GM19023 (cell line): ENCODE results near the gene NEK6.

Experiments used
- ATAC-seq: cut with Tn5 transposase; IDR thresholded peaks from one replicate; pipeline ENCODE4 v1.9.1; 2021; ENCODE audit warnings: mild to moderate bottlenecking, moderate library complexity; ENCODE audit not compliant: unreplicated experiment

The NEK6 gene

GRCh38 chr9:124337562-124337961, 79.8 kb downstream of the NEK6 start:
- ATAC-seq = no peak

GRCh38 chr9:124339603-124340146, 81.9 kb downstream of the NEK6 start:
- ATAC-seq = no peak

GRCh38 chr9:124340219-124341069, 82.7 kb downstream of the NEK6 start:
- ATAC-seq = no peak

GRCh38 chr9:124341455-124342170, 83.9 kb downstream of the NEK6 start:
- no peak for ATAC-seq

GRCh38 chr9:124342402-124342775, 84.6 kb downstream of the NEK6 start:
- no peak for ATAC-seq

- no peak for ATAC-seq
These were observed 85.2 kb downstream of the NEK6 start for GRCh38 chr9:124342776-124343485.

- no peak for ATAC-seq
These were observed 86.0 kb downstream of the NEK6 start for GRCh38 chr9:124343533-124344290.

- no peak for ATAC-seq
These were observed 86.7 kb downstream of the NEK6 start for GRCh38 chr9:124344291-124345050.

- ATAC-seq = no peak
These were observed 87.3 kb downstream of the NEK6 start for GRCh38 chr9:124345063-124345462.

GRCh38 chr9:124345751-124346281, 88.1 kb downstream of the NEK6 start:
- ATAC-seq = no peak

- no peak for ATAC-seq
These were observed 88.8 kb downstream of the NEK6 start for GRCh38 chr9:124346347-124347163.

- no peak for ATAC-seq
These were observed 89.6 kb downstream of the NEK6 start for GRCh38 chr9:124347206-124347967.

- ATAC-seq = no peak
These were observed 90.2 kb downstream of the NEK6 start for GRCh38 chr9:124347968-124348358.

- ATAC-seq = no peak
These were observed 90.6 kb downstream of the NEK6 start for GRCh38 chr9:124348363-124348762.

GRCh38 chr9:124348831-124349230, 91.1 kb downstream of the NEK6 start:
- ATAC-seq = no peak

GRCh38 chr9:124349267-124349666, 91.5 kb downstream of the NEK6 start:
- ATAC-seq = no peak

GRCh38 chr9:124349675-124350493, 92.1 kb downstream of the NEK6 start:
- ATAC-seq = no peak
